ENCODE measurements around the gene CORO2B.

GRCh38 chr15:68774120-68774519 lies 195.3 kb downstream of the CORO2B start:
- TF ChIP-seq, protein P1, sequence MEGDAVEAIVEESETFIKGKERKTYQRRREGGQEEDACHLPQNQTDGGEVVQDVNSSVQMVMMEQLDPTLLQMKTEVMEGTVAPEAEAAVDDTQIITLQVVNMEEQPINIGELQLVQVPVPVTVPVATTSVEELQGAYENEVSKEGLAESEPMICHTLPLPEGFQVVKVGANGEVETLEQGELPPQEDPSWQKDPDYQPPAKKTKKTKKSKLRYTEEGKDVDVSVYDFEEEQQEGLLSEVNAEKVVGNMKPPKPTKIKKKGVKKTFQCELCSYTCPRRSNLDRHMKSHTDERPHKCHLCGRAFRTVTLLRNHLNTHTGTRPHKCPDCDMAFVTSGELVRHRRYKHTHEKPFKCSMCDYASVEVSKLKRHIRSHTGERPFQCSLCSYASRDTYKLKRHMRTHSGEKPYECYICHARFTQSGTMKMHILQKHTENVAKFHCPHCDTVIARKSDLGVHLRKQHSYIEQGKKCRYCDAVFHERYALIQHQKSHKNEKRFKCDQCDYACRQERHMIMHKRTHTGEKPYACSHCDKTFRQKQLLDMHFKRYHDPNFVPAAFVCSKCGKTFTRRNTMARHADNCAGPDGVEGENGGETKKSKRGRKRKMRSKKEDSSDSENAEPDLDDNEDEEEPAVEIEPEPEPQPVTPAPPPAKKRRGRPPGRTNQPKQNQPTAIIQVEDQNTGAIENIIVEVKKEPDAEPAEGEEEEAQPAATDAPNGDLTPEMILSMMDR (IDR thresholded peaks at IDR 0.05): no peak
- TF ChIP-seq POLR2A (IDR thresholded peaks at IDR 0.05): no peak

Measured in uterus (tissue), 2 donors.